HEK293 (cell line): Measurements from ENCODE around the gene FANK1.

ENCODE experiments used
- CTCF ChIA-PET: fragments of 350-600 bp; formaldehyde crosslinking; extraction: SDS; loops from one replicate; lab custom pipeline; 2021; ENCODE audit warnings: antibody characterized with exemption; lab: Yijun Ruan, JAX
- POLR2A ChIA-PET: fragments of 300-600 bp; formaldehyde crosslinking; extraction: SDS; loops from one replicate; lab custom pipeline; 2020; ENCODE audit warnings: antibody characterized with exemption, inconsistent platforms; lab: Yijun Ruan, JAX
- H3K27ac ChIP-seq: fragments of 200-500 bp; sonication (Bioruptor generic); 2 replicates; pipeline ENCODE4 v1.5.1; 2014; ENCODE audit warnings: low read depth, low read length, control low read depth, inconsistent platforms; ENCODE audit errors: extremely low read depth
- H3K36me3 ChIP-seq, 2 experiments: fragments of 200-500 bp in 1 of 2; sonication (Bioruptor generic) in 1 of 2; 1 replicate in 1 of 2; 2 replicates in 1 of 2; pipeline ENCODE4 v1.5.1; 2014 to 2017; ENCODE audit warnings: inconsistent platforms in 2 of 2, low read length in 2 of 2; ENCODE audit not compliant: control insufficient read depth in 2 of 2, insufficient read depth in 1 of 2
- H3K4me1 ChIP-seq: fragments of 200-500 bp; sonication (Bioruptor generic); 2 replicates; pipeline ENCODE4 v1.5.1; 2014; ENCODE audit warnings: mild to moderate bottlenecking, low read length, inconsistent platforms; ENCODE audit not compliant: control insufficient read depth, insufficient read depth
- H3K4me3 ChIP-seq: 2 replicates; pipeline ENCODE4 v1.5.1; 2011; ENCODE audit warnings: low read depth, mild to moderate bottlenecking, control low read depth, low read length, moderate library complexity
- H3K9me3 ChIP-seq: fragments of 200-500 bp; sonication (Bioruptor generic); 2 replicates; pipeline ENCODE4 v1.5.1; 2014; ENCODE audit warnings: low read depth, low read length, inconsistent platforms; ENCODE audit not compliant: control insufficient read depth, insufficient read depth
- ATF2 ChIP-seq: fragments of 450-650 bp; formaldehyde crosslinking; IDR thresholded peaks from 2 replicates; pipeline ENCODE4 v1.5.1; 2016; ENCODE audit warnings: missing biosample characterization, missing genetic modification characterization, low read depth
- BCL11A ChIP-seq: fragments of 450-650 bp; formaldehyde crosslinking; IDR thresholded peaks from 2 replicates; pipeline ENCODE4 v1.5.1; 2016; ENCODE audit warnings: low read depth, missing biosample characterization, missing genetic modification characterization
- KLF10 ChIP-seq: fragments of 450-650 bp; IDR thresholded peaks from 2 replicates; pipeline ENCODE4 v1.5.1; 2018; ENCODE audit warnings: missing biosample characterization, mild to moderate bottlenecking, missing genetic modification characterization
- PBX3 ChIP-seq: sonication (generic); formaldehyde crosslinking; IDR thresholded peaks from 2 replicates; pipeline ENCODE4 v1.8.1; 2022; ENCODE audit warnings: mild to moderate bottlenecking, moderate library complexity, missing genetic modification reagents
- PRDM1 ChIP-seq: fragments of 450-650 bp; formaldehyde crosslinking; IDR thresholded peaks from 2 replicates; pipeline ENCODE4; 2016; ENCODE audit warnings: missing biosample characterization, missing genetic modification characterization
- PRDM2 ChIP-seq: fragments of 450-650 bp; formaldehyde crosslinking; IDR thresholded peaks from 2 replicates; pipeline ENCODE4 v1.5.1; 2016; ENCODE audit warnings: missing biosample characterization, missing genetic modification characterization, borderline replicate concordance
- SALL2 ChIP-seq: fragments of 450-650 bp; formaldehyde crosslinking; IDR thresholded peaks from 2 replicates; pipeline ENCODE4 v1.5.0; 2017; ENCODE audit warnings: missing biosample characterization, mild to moderate bottlenecking, missing genetic modification characterization, borderline replicate concordance
- SCRT1 ChIP-seq: fragments of 450-650 bp; formaldehyde crosslinking; IDR thresholded peaks from 2 replicates; pipeline ENCODE4 v1.5.1; 2016; ENCODE audit warnings: missing biosample characterization, missing genetic modification characterization, borderline replicate concordance
- SP3 ChIP-seq: fragments of 450-650 bp; formaldehyde crosslinking; IDR thresholded peaks from 2 replicates; pipeline ENCODE4 v1.5.1; 2016; ENCODE audit warnings: missing biosample characterization, missing genetic modification characterization
- TCF7L2 ChIP-seq: IDR thresholded peaks from 2 replicates; pipeline ENCODE4 v1.6.1; 2011; ENCODE audit warnings: low read depth, mild to moderate bottlenecking, inconsistent platforms, low read length, moderate library complexity, borderline replicate concordance
- ZBTB6 ChIP-seq: fragments of 450-650 bp; formaldehyde crosslinking; IDR thresholded peaks from 2 replicates; pipeline ENCODE4 v1.5.1; 2017; ENCODE audit warnings: missing biosample characterization, missing genetic modification characterization
- ZNF23 ChIP-seq: fragments of 450-650 bp; formaldehyde crosslinking; IDR thresholded peaks from 2 replicates; pipeline ENCODE4 v1.5.1; 2016; ENCODE audit warnings: missing biosample characterization, missing genetic modification characterization, borderline replicate concordance
- ZNF394 ChIP-seq: fragments of 450-650 bp; formaldehyde crosslinking; IDR thresholded peaks from 2 replicates; pipeline ENCODE4 v1.5.1; 2016; ENCODE audit warnings: missing biosample characterization, missing genetic modification characterization, mild to moderate bottlenecking, moderate library complexity, borderline replicate concordance
- ZNF473 ChIP-seq: fragments of 450-650 bp; formaldehyde crosslinking; IDR thresholded peaks from 2 replicates; pipeline ENCODE4 v1.5.1; 2017; ENCODE audit warnings: missing biosample characterization, missing genetic modification characterization
- ZNF514 ChIP-seq: fragments of 450-650 bp; formaldehyde crosslinking; IDR thresholded peaks from 2 replicates; pipeline ENCODE4 v1.5.1; 2016; ENCODE audit warnings: missing biosample characterization, missing genetic modification characterization
- ZNF555 ChIP-seq: fragments of 450-650 bp; formaldehyde crosslinking; conservative IDR thresholded peaks from 2 replicates; pipeline ENCODE4 v1.5.1; 2017; ENCODE audit warnings: missing biosample characterization, mild to moderate bottlenecking, missing genetic modification characterization, inconsistent platforms
- ZNF596 ChIP-seq: fragments of 450-650 bp; IDR thresholded peaks from 2 replicates; pipeline ENCODE4 v1.5.0; 2018; ENCODE audit warnings: missing biosample characterization, mild to moderate bottlenecking, missing genetic modification characterization, moderate library complexity
- ZNF629 ChIP-seq: fragments of 450-650 bp; formaldehyde crosslinking; IDR thresholded peaks from 2 replicates; pipeline ENCODE4 v1.5.1; 2017; ENCODE audit warnings: missing biosample characterization, missing genetic modification characterization
- ZNF677 ChIP-seq: fragments of 450-650 bp; IDR thresholded peaks from 2 replicates; pipeline ENCODE4 v1.5.0; 2018; ENCODE audit warnings: missing biosample characterization, mild to moderate bottlenecking, missing genetic modification characterization, moderate library complexity
- ZNF692 ChIP-seq: fragments of 450-650 bp; formaldehyde crosslinking; IDR thresholded peaks from 2 replicates; pipeline ENCODE4 v1.5.1; 2016; ENCODE audit warnings: missing biosample characterization, missing genetic modification characterization
- ZNF843 ChIP-seq: fragments of 450-650 bp; formaldehyde crosslinking; IDR thresholded peaks from 2 replicates; pipeline ENCODE4 v1.5.1; 2016; ENCODE audit warnings: missing biosample characterization, missing genetic modification characterization
- ZSCAN30 ChIP-seq: fragments of 450-650 bp; IDR thresholded peaks from 2 replicates; pipeline ENCODE4 v1.5.1; 2018; ENCODE audit warnings: missing biosample characterization, mild to moderate bottlenecking, missing genetic modification characterization, moderate library complexity
- ZSCAN5A ChIP-seq: fragments of 450-650 bp; formaldehyde crosslinking; IDR thresholded peaks from 2 replicates; pipeline ENCODE4 v1.5.1; 2016; ENCODE audit warnings: missing biosample characterization, missing genetic modification characterization

Gene FANK1

GRCh38 chr10:125880719-125881118, 15.6 kb upstream of the FANK1 start:
- TF ChIP-seq ZNF677 (tag by site-specific recombination), result no peak
- no peak for TF ChIP-seq KLF10 (tag by site-specific recombination)
- no peak for TF ChIP-seq PRDM1 (tag by site-specific recombination)
- TF ChIP-seq TCF7L2, result no peak
- no peak for TF ChIP-seq ZNF394
- TF ChIP-seq PRDM2 (tag by site-specific recombination), result no peak
- no peak for TF ChIP-seq ZNF473
- no peak for TF ChIP-seq SCRT1 (tag by site-specific recombination)
- TF ChIP-seq BCL11A (tag by site-specific recombination), result no peak
- no peak for TF ChIP-seq ZNF23 (tag by site-specific recombination)
- no peak for TF ChIP-seq ZNF843 (tag by site-specific recombination)
- TF ChIP-seq SP3, result no peak
- TF ChIP-seq ZSCAN5A (tag by site-specific recombination), result no peak
- TF ChIP-seq SALL2 (tag by site-specific recombination), result no peak
- H3K36me3 ChIP-seq, result peaks cover 3 to 18% of the 10 kb centered on the region in 2 experiments; a peak in 2 of 3 replicates
- ChIA-PET POLR2A (no interaction called here), CTCF (no interaction called here)
- H3K4me3 ChIP-seq, result no peak overlapping the region
- no peaks in the 10 kb centered on the region for H3K9me3 ChIP-seq
- no peak overlapping the region for H3K27ac ChIP-seq
- H3K4me1 ChIP-seq, result 0 out of 2 replicates have a peak, but pooled peaks cover 3% of the 10 kb centered on the region

GRCh38 chr10:125881192-125881591, 15.2 kb upstream of the FANK1 start, which contains the start of gene DHX32:
DHX32 (minus strand) TSS chr10:125881292; CDS start chr10:125880824, 468 bp downstream.
- peaks cover 3 to 14% of the 10 kb centered on the region in 2 experiments; a peak in 2 of 3 replicates for H3K36me3 ChIP-seq
- H3K9me3 ChIP-seq, result no peaks in the 10 kb centered on the region
- no peak within 1 kb of the TSS for H3K27ac ChIP-seq
- ChIA-PET CTCF (interaction anchor here (0.6 to 1.5 kb wide), 2 partner anchors 12 to 229 kb away, joined by 3 to 12 read pairs; no protein-coding TSS in a partner anchor), POLR2A (no interaction called here)
- H3K4me1 ChIP-seq, result 0 out of 2 replicates have a peak, but pooled peaks cover 3% of the 10 kb centered on the region
- H3K4me3 ChIP-seq, result no peak within 1 kb of the TSS
- TF ChIP-seq ZNF629 (tag by site-specific recombination) (no peak), ZBTB6 (tag by site-specific recombination) (no peak), ZNF596 (tag by site-specific recombination) (no peak), ZSCAN30 (no peak), ZNF514 (no peak), ZNF692 (tag by site-specific recombination) (no peak), ZNF555 (tag by site-specific recombination) (no peak), ATF2 (tag by site-specific recombination) (no peak), PBX3 (CRISPR knock-in tag) (no peak)
